ENCODE measurements around the gene POLR1G. TPM values are rescaled to one million over a fixed set of nuclear protein-coding genes. Genes with fewer than 3 reads are reported as not detected.

Gene POLR1G
- total and polyA plus RNA-seq, 9 of the 15 experiments (the other 6 are each of a cell fraction or from before 2014, with no cell fraction given): 3.0 to 50.1 (median 27.4) TPM

DNA sequence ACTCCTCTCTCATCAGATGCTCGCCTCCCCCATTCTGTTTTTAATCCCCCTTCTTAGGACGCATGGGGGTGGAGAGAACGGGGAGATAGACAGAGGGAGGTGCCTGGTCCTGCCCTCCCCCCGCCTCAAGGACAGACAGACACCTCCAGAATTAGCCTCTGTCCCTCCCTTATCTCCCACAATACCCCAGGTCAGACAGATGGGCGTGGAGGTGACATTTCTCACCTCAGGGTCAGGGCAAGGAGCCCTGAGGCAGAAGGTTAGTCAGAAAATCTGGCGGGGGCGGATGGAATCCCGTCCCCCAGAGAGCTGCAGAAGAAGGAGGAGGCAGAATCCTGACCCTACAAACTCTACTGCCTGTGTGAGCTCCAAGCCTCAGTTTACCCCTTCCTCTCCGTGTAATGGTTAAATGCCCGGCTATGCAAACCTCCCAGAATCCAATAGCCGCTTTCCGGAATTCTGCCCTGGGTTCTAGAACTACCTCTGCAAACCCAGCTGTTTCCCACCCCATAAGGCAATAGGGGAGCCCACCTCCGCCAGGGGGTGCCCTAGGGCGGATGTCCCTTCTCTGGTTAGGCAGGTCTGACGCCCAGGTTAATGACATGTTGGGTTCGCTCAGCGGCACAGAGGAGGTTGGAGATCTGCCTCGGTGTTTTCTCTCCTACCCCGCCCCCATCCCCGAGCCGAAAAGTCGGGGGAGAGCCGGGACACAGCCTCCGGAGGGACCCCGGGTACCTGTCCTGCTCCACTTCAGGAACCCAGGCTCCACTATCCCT, 2.5 kb upstream of the POLR1G start (continued):
- TF ChIP-seq, protein P1, sequence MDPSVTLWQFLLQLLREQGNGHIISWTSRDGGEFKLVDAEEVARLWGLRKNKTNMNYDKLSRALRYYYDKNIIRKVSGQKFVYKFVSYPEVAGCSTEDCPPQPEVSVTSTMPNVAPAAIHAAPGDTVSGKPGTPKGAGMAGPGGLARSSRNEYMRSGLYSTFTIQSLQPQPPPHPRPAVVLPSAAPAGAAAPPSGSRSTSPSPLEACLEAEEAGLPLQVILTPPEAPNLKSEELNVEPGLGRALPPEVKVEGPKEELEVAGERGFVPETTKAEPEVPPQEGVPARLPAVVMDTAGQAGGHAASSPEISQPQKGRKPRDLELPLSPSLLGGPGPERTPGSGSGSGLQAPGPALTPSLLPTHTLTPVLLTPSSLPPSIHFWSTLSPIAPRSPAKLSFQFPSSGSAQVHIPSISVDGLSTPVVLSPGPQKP (CRISPR knock-in tag; IDR thresholded peaks at IDR 0.05): no peak
- TF ChIP-seq BCOR (IDR thresholded peaks at IDR 0.05) (peak; percentile 64; the same call in 1 of the 2 replicates), ZNF77 (CRISPR knock-in tag; IDR thresholded peaks at IDR 0.05) (no peak), MEF2A (IDR thresholded peaks at IDR 0.05; ENCODE audit: control insufficient read depth, low read depth, low read length) (no peak), MLX (CRISPR knock-in tag; conservative IDR thresholded peaks at IDR 0.05) (0 out of 4 replicates have a peak, but pooled peaks of 1 of the 2 experiments have one; percentile 15), REST (IDR thresholded peaks at IDR 0.05; ENCODE audit: borderline replicate concordance) (peak; percentile 29; the same call in 1 of the 2 replicates), REST (CRISPR knock-in tag; IDR thresholded peaks at IDR 0.05; ENCODE audit: low read depth) (no peak), TFAP4 (CRISPR knock-in tag; IDR thresholded peaks at IDR 0.05; ENCODE audit: borderline replicate concordance) (peak; percentile 96)
- TF ChIP-seq, protein P2, sequence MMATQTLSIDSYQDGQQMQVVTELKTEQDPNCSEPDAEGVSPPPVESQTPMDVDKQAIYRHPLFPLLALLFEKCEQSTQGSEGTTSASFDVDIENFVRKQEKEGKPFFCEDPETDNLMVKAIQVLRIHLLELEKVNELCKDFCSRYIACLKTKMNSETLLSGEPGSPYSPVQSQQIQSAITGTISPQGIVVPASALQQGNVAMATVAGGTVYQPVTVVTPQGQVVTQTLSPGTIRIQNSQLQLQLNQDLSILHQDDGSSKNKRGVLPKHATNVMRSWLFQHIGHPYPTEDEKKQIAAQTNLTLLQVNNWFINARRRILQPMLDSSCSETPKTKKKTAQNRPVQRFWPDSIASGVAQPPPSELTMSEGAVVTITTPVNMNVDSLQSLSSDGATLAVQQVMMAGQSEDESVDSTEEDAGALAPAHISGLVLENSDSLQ (IDR thresholded peaks at IDR 0.05): peak; percentile 84
- TF ChIP-seq, protein P3, sequence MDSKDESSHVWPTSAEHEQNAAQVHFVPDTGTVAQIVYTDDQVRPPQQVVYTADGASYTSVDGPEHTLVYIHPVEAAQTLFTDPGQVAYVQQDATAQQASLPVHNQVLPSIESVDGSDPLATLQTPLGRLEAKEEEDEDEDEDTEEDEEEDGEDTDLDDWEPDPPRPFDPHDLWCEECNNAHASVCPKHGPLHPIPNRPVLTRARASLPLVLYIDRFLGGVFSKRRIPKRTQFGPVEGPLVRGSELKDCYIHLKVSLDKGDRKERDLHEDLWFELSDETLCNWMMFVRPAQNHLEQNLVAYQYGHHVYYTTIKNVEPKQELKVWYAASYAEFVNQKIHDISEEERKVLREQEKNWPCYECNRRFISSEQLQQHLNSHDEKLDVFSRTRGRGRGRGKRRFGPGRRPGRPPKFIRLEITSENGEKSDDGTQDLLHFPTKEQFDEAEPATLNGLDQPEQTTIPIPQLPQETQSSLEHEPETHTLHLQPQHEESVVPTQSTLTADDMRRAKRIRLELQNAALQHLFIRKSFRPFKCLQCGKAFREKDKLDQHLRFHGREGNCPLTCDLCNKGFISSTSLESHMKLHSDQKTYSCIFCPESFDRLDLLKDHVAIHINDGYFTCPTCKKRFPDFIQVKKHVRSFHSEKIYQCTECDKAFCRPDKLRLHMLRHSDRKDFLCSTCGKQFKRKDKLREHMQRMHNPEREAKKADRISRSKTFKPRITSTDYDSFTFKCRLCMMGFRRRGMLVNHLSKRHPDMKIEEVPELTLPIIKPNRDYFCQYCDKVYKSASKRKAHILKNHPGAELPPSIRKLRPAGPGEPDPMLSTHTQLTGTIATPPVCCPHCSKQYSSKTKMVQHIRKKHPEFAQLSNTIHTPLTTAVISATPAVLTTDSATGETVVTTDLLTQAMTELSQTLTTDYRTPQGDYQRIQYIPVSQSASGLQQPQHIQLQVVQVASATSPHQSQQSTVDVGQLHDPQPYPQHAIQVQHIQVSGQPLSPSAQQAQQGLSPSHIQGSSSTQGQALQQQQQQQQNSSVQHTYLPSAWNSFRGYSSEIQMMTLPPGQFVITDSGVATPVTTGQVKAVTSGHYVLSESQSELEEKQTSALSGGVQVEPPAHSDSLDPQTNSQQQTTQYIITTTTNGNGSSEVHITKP (IDR thresholded peaks at IDR 0.05; ENCODE audit: partially characterized antibody): peak; percentile 38

Data from K562 (cell line).